Measurements from ENCODE around the gene CSTB. TPM values are rescaled to one million over a fixed set of nuclear protein-coding genes. Genes with fewer than 3 reads are reported as not detected.
A peak's percentile ranks its signal among the peaks of the same experiment; 100 is the strongest.

Gene CSTB
- total RNA-seq, 1 experiment from 2014 or later: 36.1 TPM

GRCh38 chr21:43731476-43731875, 44.6 kb downstream of the CSTB start:
- no peaks in the 10 kb centered on the region for H3K27me3 Mint-ChIP-seq (ENCODE audit: low read depth)
- H3K4me3 Mint-ChIP-seq: no peak overlapping the region
- ChIA-PET CTCF (interaction anchor here (0.8 kb wide), 1 partner anchor 85 kb away, joined by 3 read pairs; no protein-coding TSS in a partner anchor), POLR2A (no interaction called here)
- no peak for ATAC-seq
- peak overlapping the region; percentile 88 for H3K27ac Mint-ChIP-seq
- DNase-seq (ENCODE audit: low spot score): no peak
- no peaks in the 10 kb centered on the region for H3K9me3 Mint-ChIP-seq
- peaks cover 24% of the 10 kb centered on the region for H3K4me1 Mint-ChIP-seq
- TF ChIP-seq SP1 (CRISPR knock-in tag; conservative IDR thresholded peaks at IDR 0.05) (no peak), RELA (CRISPR knock-in tag; IDR thresholded peaks at IDR 0.05; ENCODE audit: borderline replicate concordance) (no peak), TP53 (CRISPR knock-in tag; IDR thresholded peaks at IDR 0.05) (no peak), ZNF317 (CRISPR knock-in tag; IDR thresholded peaks at IDR 0.05; ENCODE audit: borderline replicate concordance, low read depth) (no peak), HMGA2 (CRISPR knock-in tag; IDR thresholded peaks at IDR 0.05) (no peak), ATF2 (CRISPR knock-in tag; IDR thresholded peaks at IDR 0.05; ENCODE audit: borderline replicate concordance, low read depth) (no peak), EMX1 (CRISPR knock-in tag; IDR thresholded peaks at IDR 0.05) (no peak), JUN (CRISPR knock-in tag; IDR thresholded peaks at IDR 0.05) (no peak), HMGXB4 (CRISPR knock-in tag; IDR thresholded peaks at IDR 0.05) (no peak), ZSCAN18 (CRISPR knock-in tag; IDR thresholded peaks at IDR 0.05) (no peak), ERG (CRISPR knock-in tag; IDR thresholded peaks at IDR 0.05) (no peak), TEAD4 (CRISPR knock-in tag; IDR thresholded peaks at IDR 0.05) (no peak), NFATC4 (CRISPR knock-in tag; IDR thresholded peaks at IDR 0.05) (no peak), RORB (CRISPR knock-in tag; IDR thresholded peaks at IDR 0.05) (no peak), ATF3 (CRISPR knock-in tag; conservative IDR thresholded peaks at IDR 0.05) (no peak), CREM (CRISPR knock-in tag; IDR thresholded peaks at IDR 0.05) (no peak), MLX (CRISPR knock-in tag; IDR thresholded peaks at IDR 0.05) (no peak), ZNF263 (CRISPR knock-in tag; IDR thresholded peaks at IDR 0.05; ENCODE audit: low read depth) (no peak), ZNF396 (CRISPR knock-in tag; IDR thresholded peaks at IDR 0.05; ENCODE audit: borderline replicate concordance) (no peak)
- H3K36me3 Mint-ChIP-seq: 0 out of 2 replicates have a peak, but pooled peaks cover under 1% of the 10 kb centered on the region

All from WTC11 (cell line).